HL-60 (cell line): ENCODE measurements around the gene COIL.
A peak's percentile ranks its signal among the peaks of the same experiment; 100 is the strongest.

Source experiments
- DNase-seq, 2 experiments: peaks; one replicate each; pipeline ENCODE4 v3.0.0-alpha.2; 2010 to 2020; ENCODE audit warnings: low read depth in 1 of 2, low spot score in 1 of 2
- H3K27ac ChIP-seq: fragments of 250-450 bp; sonication (Bioruptor Pico); replicated peaks from 2 replicates; pipeline ENCODE4 v1.5.1; 2020; ENCODE audit warnings: mild to moderate bottlenecking, moderate library complexity
- H3K27me3 ChIP-seq: fragments of 250-450 bp; sonication (Bioruptor Pico); 2 replicates; pipeline ENCODE4 v1.5.1; 2021; ENCODE audit warnings: mild to moderate bottlenecking, moderate library complexity; ENCODE audit not compliant: insufficient read depth, poor library complexity, severe bottlenecking
- H3K4me3 ChIP-seq: replicated peaks from 2 replicates; pipeline ENCODE4 v1.5.1; 2011; ENCODE audit warnings: mild to moderate bottlenecking, control low read depth, low read length; ENCODE audit not compliant: insufficient read depth
- CTCF ChIP-seq: IDR thresholded peaks from one replicate; pipeline ENCODE4 v1.5.1; 2011; ENCODE audit warnings: low read length, control low read depth, inconsistent platforms; ENCODE audit not compliant: insufficient read depth
- GABPA ChIP-seq: IDR thresholded peaks from 2 replicates; pipeline ENCODE4 v1.6.1; 2012; ENCODE audit warnings: low read depth
- POLR2AphosphoS5 ChIP-seq: IDR thresholded peaks from 2 replicates; pipeline ENCODE4 v1.6.1; 2012; ENCODE audit warnings: low read depth
- REST ChIP-seq: IDR thresholded peaks from 2 replicates; pipeline ENCODE4 v1.6.1; 2012; ENCODE audit warnings: low read depth; ENCODE audit not compliant: insufficient replicate concordance
- SPI1 ChIP-seq: IDR thresholded peaks from 2 replicates; pipeline ENCODE4 v1.6.1; 2012; ENCODE audit warnings: low read depth, mild to moderate bottlenecking, borderline replicate concordance

COIL gene

GRCh38 chr17:56918916-56919315 is 41.9 kb downstream of the COIL start:
- no peak for TF ChIP-seq REST
- TF ChIP-seq POLR2AphosphoS5: peak; percentile 63; the same call in 1 of the 2 replicates
- Histone ChIP-seq H3K4me3 (no peak overlapping the region), H3K27me3 (no peaks in the 10 kb centered on the region), H3K27ac (peak overlapping the region; percentile 71)
- peak; percentile 82 to 91 for DNase-seq

GRCh38 chr17:56917559-56918296 is 43.1 kb downstream of the COIL start:
- Histone ChIP-seq H3K4me3 (no peak overlapping the region), H3K27ac (no peak overlapping the region; the same call in 1 of the 2 replicates), H3K27me3 (no peaks in the 10 kb centered on the region)
- no peak for DNase-seq
- no peak for TF ChIP-seq POLR2AphosphoS5
- TF ChIP-seq REST: no peak
- TF ChIP-seq SPI1: no peak
- no peak for TF ChIP-seq CTCF
- no peak for TF ChIP-seq GABPA

DNA sequence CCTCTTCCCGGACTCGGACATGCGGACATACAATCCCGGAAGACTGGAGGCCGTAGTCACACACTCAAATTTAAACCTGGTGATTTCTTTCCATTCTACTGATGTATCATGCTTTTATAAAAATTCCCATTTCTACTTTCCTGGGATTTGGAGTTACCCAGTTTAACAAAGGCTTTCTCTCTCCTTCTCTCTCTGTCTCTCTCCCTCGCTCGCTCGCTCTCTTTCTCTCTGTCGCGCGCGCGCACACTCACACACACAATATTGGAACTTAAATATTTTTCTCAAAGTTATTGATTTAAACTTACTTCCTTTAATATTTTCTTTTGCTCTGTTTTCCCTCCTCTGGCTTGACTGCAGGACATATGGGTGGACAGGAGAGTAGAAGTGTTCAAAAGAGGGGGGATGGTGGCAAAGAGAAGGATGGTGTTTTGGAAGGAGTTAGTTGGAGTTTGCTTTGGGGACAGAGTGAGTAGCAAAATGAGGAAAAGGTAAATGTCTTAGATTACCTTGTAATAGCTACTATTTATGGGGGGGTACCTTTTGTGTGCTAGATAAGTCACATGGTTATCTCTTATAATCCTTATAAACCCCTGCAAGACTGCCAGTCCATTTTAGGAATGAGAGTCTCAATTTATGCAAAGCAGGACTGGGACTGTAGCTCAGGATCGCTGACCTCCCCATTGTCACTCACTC is 46.1 kb downstream of the COIL start:
- no peak for DNase-seq
- Histone ChIP-seq H3K27me3 (no peaks in the 10 kb centered on the region), H3K4me3 (peak overlapping the region; percentile 91), H3K27ac (peak overlapping the region; percentile 99)
- no peak for TF ChIP-seq REST
- TF ChIP-seq GABPA: 0 out of 2 replicates have a peak, but pooled peaks have one; percentile 38

DNA sequence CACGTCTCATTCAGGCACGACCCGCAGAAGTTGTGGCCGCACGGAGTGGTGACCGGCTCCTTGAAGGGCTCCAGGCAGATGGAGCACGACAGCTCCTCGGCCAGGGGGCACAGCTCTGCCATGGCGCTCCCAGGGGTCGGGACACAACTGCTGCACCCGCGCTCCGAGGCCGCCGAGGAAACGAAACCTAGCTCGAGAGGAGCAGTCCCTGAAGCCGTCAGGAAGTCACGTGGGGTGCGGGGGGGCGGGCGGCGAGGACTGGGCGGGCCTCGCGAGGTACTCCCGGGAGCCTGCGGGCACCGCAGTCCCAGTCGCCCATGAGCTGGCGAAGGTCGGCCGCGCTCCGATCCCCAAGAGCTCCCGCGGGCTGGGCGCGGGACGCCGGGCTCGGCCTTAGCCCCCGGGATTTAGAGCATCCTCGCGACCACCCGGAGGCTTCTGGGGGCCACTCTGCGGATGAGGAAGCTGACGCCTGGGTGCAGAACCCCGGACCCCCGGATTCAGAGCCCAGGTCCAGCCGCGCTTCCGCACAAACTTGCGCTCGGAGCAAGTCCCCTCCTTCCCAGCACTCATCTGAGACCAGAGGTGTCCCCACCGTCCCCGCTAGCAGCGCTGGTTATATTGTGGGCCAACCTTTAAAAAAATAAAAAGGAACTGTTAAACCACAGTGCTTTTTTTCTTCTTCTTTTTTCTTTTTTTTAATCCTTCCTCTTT is 46.8 kb downstream of the COIL start, which contains the start of gene TRIM25:
TSS of gene TRIM25 (minus strand) at position 183 of the 714 bp plus-strand sequence. CDS start at position 122, 61 bp downstream.
- DNase-seq: peak; percentile 86 to 92
- peak within 1 kb of the TSS; percentile 99 for H3K27ac ChIP-seq
- TF ChIP-seq REST (peak; percentile 66), GABPA (no peak), SPI1 (peak; percentile 74), CTCF (no peak), POLR2AphosphoS5 (peak; percentile 88; the same call in 1 of the 2 replicates)
- peak within 1 kb of the TSS; percentile 91 for H3K4me3 ChIP-seq
- no peaks in the 10 kb centered on the region for H3K27me3 ChIP-seq
